ENCODE measurements around the gene FZR1. TPM values are rescaled to one million over a fixed set of nuclear protein-coding genes. Genes with fewer than 3 reads are reported as not detected.

The FZR1 gene
- polyA plus RNA-seq, 1 experiment, result 21.2 TPM

DNA sequence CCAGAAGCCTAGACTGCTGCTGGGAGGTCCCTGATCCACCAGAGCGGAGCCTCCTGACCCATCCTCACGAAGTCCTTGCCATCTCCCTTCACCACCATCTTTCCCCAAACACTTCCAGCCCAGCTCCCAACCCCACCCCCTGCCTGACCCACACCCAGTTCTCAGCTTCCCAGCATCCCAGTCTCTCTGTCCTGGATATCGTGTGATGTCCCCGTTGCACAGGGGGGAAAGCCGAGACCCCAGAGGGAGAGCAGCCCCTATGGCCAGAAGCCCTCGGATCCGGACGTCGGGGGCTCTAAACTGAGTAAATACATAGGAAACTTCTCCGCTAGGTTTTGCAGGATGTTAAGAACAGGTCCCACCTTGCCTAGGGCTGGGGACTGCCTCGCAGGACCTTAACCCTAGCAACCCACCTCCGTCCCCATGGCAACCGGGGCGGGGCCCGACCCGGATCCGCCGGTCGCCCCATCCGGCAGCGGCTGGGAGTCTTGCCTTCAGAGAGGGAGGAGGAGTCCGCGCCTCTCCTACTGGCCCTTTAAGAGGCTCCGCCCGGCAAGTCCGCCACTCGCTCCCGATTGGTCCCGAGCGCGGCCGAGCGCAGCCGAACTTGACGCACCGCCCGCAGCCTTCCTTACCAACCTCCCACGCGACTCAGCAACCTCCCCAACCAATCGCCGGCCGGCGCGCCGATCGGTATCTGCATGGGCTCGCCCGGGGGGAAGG, 66.2 kb downstream of the FZR1 start:
- TF ChIP-seq, protein P1, sequence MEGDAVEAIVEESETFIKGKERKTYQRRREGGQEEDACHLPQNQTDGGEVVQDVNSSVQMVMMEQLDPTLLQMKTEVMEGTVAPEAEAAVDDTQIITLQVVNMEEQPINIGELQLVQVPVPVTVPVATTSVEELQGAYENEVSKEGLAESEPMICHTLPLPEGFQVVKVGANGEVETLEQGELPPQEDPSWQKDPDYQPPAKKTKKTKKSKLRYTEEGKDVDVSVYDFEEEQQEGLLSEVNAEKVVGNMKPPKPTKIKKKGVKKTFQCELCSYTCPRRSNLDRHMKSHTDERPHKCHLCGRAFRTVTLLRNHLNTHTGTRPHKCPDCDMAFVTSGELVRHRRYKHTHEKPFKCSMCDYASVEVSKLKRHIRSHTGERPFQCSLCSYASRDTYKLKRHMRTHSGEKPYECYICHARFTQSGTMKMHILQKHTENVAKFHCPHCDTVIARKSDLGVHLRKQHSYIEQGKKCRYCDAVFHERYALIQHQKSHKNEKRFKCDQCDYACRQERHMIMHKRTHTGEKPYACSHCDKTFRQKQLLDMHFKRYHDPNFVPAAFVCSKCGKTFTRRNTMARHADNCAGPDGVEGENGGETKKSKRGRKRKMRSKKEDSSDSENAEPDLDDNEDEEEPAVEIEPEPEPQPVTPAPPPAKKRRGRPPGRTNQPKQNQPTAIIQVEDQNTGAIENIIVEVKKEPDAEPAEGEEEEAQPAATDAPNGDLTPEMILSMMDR (IDR thresholded peaks at IDR 0.05; ENCODE audit: low read depth, low read length), result no peak
- POLR2A ChIA-PET, result no interaction called here
- peak overlapping the region; percentile 68 for H3K4me3 ChIP-seq (ENCODE audit: low read depth, low read length)
- DNase-seq (ENCODE audit: low read depth, low spot score), result peak; percentile 99
- CTCF ChIA-PET, result no interaction called here
- H3K9me3 ChIP-seq (ENCODE audit: control insufficient read depth, insufficient read depth, low read length), result no peaks in the 10 kb centered on the region; the same call in 1 of the 2 replicates
- peak overlapping the region; percentile 21 for H3K27ac ChIP-seq (ENCODE audit: low read depth, low read length)
- H3K27me3 ChIP-seq (ENCODE audit: control insufficient read depth, insufficient read depth, low read length), result no peaks in the 10 kb centered on the region

DNA sequence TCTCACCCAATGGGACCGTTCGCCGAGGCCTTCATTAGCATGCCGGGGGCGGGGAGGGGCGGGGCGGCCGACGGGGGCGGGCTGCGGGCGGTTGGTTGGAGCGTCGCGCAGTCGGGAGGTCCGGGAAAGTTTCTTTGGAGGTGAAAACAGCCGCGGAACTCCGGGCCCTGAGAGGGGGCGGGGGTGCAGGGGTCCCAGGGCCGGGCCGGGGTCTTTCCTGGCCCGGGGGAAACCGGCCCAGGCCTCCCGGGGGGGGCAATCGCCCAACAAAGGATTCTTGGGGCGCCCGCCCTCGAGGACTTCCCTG, 66.7 kb downstream of the FZR1 start, which contains the start of gene HMG20B:
Gene HMG20B (plus strand): TSS at position 90 of the 307 bp plus-strand sequence. CDS start 366 bp downstream, outside the sequence.
- TF ChIP-seq, protein P1 (IDR thresholded peaks at IDR 0.05; ENCODE audit: low read depth, low read length), result no peak
- ChIA-PET CTCF (no interaction called here), POLR2A (no interaction called here)
- H3K9me3 ChIP-seq (ENCODE audit: control insufficient read depth, insufficient read depth, low read length), result no peaks in the 10 kb centered on the region; the same call in 1 of the 2 replicates
- no peaks in the 10 kb centered on the region for H3K27me3 ChIP-seq (ENCODE audit: control insufficient read depth, insufficient read depth, low read length)
- H3K27ac ChIP-seq (ENCODE audit: low read depth, low read length), result peak within 1 kb of the TSS; percentile 61
- DNase-seq (ENCODE audit: low read depth, low spot score), result no peak
- H3K4me3 ChIP-seq (ENCODE audit: low read depth, low read length), result peak within 1 kb of the TSS; percentile 80

DNA sequence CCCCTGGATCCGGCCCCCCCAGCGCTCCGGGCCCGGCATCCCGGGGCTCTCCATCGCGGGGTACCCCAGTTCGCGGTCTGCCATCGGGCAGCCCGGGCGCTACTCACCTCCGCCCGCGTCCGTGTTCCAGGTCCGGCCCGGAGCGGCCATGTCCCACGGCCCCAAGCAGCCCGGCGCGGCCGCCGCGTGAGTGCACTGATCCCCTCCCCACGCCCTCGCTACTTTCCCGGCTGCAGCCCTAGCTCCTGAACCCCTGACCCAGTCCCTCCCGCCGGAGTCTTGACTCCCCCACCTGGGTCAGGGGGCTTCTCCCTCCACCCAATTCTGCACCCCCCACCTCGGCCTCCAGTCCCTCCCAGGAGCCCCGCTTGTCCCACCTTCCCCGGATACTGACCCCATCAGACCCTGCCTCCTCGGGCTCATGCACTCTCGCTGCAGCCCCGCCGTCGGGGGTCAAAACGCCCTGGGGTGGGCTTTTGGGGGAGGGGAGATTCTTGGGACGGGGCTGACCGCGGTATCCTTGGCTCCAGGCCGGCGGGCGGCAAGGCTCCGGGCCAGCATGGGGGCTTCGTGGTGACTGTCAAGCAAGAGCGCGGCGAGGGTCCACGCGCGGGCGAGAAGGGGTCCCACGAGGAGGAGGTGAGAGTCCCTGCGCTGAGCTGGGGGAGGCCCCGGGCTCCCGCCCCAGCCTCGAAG, 67.2 kb downstream of the FZR1 start:
- peak overlapping the region; percentile 61 for H3K27ac ChIP-seq (ENCODE audit: low read depth, low read length)
- TF ChIP-seq, protein P1 (IDR thresholded peaks at IDR 0.05; ENCODE audit: low read depth, low read length), result no peak
- CTCF ChIA-PET, result no interaction called here
- H3K27me3 ChIP-seq (ENCODE audit: control insufficient read depth, insufficient read depth, low read length), result no peaks in the 10 kb centered on the region
- H3K4me3 ChIP-seq (ENCODE audit: low read depth, low read length), result peak overlapping the region; percentile 80
- POLR2A ChIA-PET, result no interaction called here
- no peaks in the 10 kb centered on the region; the same call in 1 of the 2 replicates for H3K9me3 ChIP-seq (ENCODE audit: control insufficient read depth, insufficient read depth, low read length)
- no peak for DNase-seq (ENCODE audit: low read depth, low spot score)

DNA sequence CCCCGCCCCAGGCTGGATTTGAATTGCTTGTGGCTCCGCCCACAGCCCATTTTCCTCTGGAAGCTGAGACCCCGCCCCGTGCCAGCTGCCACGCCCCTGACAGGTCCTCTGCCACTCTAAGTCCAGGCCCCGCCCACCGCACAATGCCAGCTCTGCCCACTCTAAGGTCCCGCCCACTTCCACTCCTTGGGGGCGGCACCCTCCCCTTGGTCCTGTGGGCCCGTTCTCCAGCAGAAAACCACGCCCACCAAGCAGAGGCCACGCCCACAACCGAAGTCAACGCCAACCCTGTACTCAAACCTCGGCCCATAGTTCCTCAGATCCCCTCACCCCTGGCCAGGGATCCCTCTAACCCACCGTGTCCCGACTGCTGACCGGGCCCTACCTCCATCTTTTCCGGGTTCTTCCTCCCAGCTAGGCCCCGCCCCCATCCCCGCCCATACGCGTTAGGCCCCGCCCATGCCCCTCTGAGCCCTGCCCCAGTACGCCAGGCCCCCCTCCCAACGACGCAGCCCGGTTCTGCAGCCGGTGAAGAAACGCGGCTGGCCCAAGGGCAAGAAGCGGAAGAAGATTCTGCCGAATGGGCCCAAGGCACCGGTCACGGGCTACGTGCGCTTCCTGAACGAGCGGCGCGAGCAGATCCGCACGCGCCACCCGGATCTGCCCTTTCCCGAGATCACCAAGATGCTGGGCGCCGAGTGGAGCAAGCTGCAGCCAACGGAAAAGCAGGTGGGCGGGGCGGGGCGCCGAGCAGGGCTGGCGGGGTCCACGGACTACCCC, 67.9 kb downstream of the FZR1 start:
- Histone ChIP-seq H3K9me3 (ENCODE audit: control insufficient read depth, insufficient read depth, low read length) (no peaks in the 10 kb centered on the region; the same call in 1 of the 2 replicates), H3K27me3 (ENCODE audit: control insufficient read depth, insufficient read depth, low read length) (no peaks in the 10 kb centered on the region), H3K27ac (ENCODE audit: low read depth, low read length) (no peak overlapping the region), H3K4me3 (ENCODE audit: low read depth, low read length) (peak overlapping the region; percentile 80)
- CTCF ChIA-PET, result no interaction called here
- TF ChIP-seq, protein P1 (IDR thresholded peaks at IDR 0.05; ENCODE audit: low read depth, low read length), result no peak
- POLR2A ChIA-PET, result interaction anchor here (0.5 kb wide), 2 partner anchors 236 to 1914 kb away, joined by 3 read pairs; no protein-coding TSS in a partner anchor
- DNase-seq (ENCODE audit: low read depth, low spot score), result peak; percentile 75

All from AG04450 (cell line).